Astrocyte (in vitro differentiated cells and primary cell): ENCODE data around the gene AATK.

Experiments
- EZH2 ChIP-seq: IDR thresholded peaks from 2 replicates; pipeline ENCODE4 v1.6.1; 2012; ENCODE audit warnings: mild to moderate bottlenecking, low read length, inconsistent platforms; ENCODE audit not compliant: insufficient read depth
- TF ChIP-seq, protein P1 (sequence below): IDR thresholded peaks from 2 replicates; pipeline ENCODE4 v1.5.1; 2011; ENCODE audit warnings: low read depth, mild to moderate bottlenecking, inconsistent platforms, low read length, moderate library complexity; ENCODE audit not compliant: insufficient read depth

DNA sequence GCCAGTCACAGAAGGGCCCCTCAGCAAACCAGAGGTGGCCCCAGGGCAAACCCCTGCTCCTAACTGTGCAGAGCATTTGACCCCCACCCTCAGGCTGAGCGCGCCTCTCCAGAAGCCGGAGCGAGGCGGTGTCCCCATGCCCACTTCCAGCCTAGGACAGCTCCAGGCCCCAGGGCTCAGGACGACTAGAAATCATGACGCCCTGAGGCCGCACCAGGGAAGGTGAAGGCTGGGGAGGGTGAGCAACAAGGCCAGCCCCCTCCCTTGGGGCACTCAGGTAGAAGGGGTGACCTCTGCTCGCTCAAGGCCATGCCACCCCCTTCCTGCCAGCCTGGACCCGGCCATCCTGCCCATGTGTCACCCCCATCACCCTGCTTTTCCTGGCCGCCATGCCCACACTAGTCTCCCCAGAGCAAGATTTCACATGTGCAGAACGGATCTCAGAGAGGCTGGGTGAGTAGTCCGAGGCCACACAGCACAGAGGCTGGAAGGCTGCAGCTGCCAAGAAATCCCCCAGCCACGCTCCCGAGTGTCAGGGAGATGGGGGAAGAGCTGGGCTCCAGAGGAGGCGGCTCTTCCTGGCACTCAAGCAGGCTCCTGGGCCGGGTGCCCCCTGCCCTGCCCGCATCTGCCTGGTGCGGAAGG lies 2.8 kb downstream of the AATK start:
- TF ChIP-seq EZH2, result no peak
- TF ChIP-seq, protein P1, sequence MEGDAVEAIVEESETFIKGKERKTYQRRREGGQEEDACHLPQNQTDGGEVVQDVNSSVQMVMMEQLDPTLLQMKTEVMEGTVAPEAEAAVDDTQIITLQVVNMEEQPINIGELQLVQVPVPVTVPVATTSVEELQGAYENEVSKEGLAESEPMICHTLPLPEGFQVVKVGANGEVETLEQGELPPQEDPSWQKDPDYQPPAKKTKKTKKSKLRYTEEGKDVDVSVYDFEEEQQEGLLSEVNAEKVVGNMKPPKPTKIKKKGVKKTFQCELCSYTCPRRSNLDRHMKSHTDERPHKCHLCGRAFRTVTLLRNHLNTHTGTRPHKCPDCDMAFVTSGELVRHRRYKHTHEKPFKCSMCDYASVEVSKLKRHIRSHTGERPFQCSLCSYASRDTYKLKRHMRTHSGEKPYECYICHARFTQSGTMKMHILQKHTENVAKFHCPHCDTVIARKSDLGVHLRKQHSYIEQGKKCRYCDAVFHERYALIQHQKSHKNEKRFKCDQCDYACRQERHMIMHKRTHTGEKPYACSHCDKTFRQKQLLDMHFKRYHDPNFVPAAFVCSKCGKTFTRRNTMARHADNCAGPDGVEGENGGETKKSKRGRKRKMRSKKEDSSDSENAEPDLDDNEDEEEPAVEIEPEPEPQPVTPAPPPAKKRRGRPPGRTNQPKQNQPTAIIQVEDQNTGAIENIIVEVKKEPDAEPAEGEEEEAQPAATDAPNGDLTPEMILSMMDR, result no peak
